ENCODE results near the gene BCAS3.
A peak's percentile ranks its signal among the peaks of the same experiment; 100 is the strongest.
"Not testable (repeated sequence)": the region's sequence is repeated elsewhere in the genome, so short reads cannot be mapped to it uniquely, and the experiment has no call there.

Gene BCAS3

GRCh38 chr17:61017317-61018006 lies 339.8 kb downstream of the BCAS3 start:
- no peak for DNase-seq

- DNase-seq: no peak
Observed at GRCh38 chr17:61018938-61019337, 341.3 kb downstream of the BCAS3 start.

- no peak for DNase-seq
Observed at GRCh38 chr17:61023996-61024395, 346.3 kb downstream of the BCAS3 start.

- no peak for DNase-seq
Observed at GRCh38 chr17:61026818-61027217, 349.2 kb downstream of the BCAS3 start.

GRCh38 chr17:61029181-61029580 lies 351.5 kb downstream of the BCAS3 start:
- no peak for DNase-seq

GRCh38 chr17:61040666-61041065 lies 363.0 kb downstream of the BCAS3 start:
- DNase-seq: no peak

- not testable (repeated sequence) for DNase-seq
Observed at GRCh38 chr17:61042348-61042747, 364.7 kb downstream of the BCAS3 start.

GRCh38 chr17:61047515-61047914 lies 369.9 kb downstream of the BCAS3 start:
- DNase-seq: no peak

GRCh38 chr17:61048376-61049106 lies 370.9 kb downstream of the BCAS3 start:
- DNase-seq: no peak

- DNase-seq: peak; percentile 23
Observed at GRCh38 chr17:61053469-61053868, 375.8 kb downstream of the BCAS3 start.

- no peak for DNase-seq
Observed at GRCh38 chr17:61054436-61054835, 376.8 kb downstream of the BCAS3 start.

- no peak for DNase-seq
Observed at GRCh38 chr17:61057257-61057656, 379.6 kb downstream of the BCAS3 start.

GRCh38 chr17:61058066-61058465 lies 380.4 kb downstream of the BCAS3 start:
- DNase-seq: no peak

GRCh38 chr17:61063528-61063927 lies 385.9 kb downstream of the BCAS3 start:
- DNase-seq: no peak

GRCh38 chr17:61064087-61064951 lies 386.7 kb downstream of the BCAS3 start:
- no peak for DNase-seq

- DNase-seq: peak; percentile 72
Observed at GRCh38 chr17:61065263-61065773, 387.7 kb downstream of the BCAS3 start.

GRCh38 chr17:61066062-61066461 lies 388.4 kb downstream of the BCAS3 start:
- peak; percentile 19 for DNase-seq

GRCh38 chr17:61070649-61071048 lies 393.0 kb downstream of the BCAS3 start:
- no peak for DNase-seq

- DNase-seq: no peak
Observed at GRCh38 chr17:61072648-61073047, 395.0 kb downstream of the BCAS3 start.

- no peak for DNase-seq
Observed at GRCh38 chr17:61073131-61073530, 395.5 kb downstream of the BCAS3 start.

- DNase-seq: no peak
Observed at GRCh38 chr17:61073799-61074513, 396.3 kb downstream of the BCAS3 start.

GRCh38 chr17:61075988-61076387 lies 398.3 kb downstream of the BCAS3 start:
- no peak for DNase-seq

GRCh38 chr17:61076621-61077031 lies 399.0 kb downstream of the BCAS3 start:
- no peak for DNase-seq

Data from eye (tissue), 1 donor.